Stimulated activated CD8-positive, alpha-beta memory T cell treated with anti-CD3 and anti-CD28 coated beads, Interleukin-2, amount 100 ng/mL, for 48 hours (primary cell): ENCODE measurements around the gene SMYD2.

ENCODE experiments used
- DNase-seq, 2 donors: peaks; one replicate each; pipeline ENCODE4 v3.0.0-alpha.2; 2020; ENCODE audit warnings: low read depth in 2 of 2

SMYD2 gene

DNA sequence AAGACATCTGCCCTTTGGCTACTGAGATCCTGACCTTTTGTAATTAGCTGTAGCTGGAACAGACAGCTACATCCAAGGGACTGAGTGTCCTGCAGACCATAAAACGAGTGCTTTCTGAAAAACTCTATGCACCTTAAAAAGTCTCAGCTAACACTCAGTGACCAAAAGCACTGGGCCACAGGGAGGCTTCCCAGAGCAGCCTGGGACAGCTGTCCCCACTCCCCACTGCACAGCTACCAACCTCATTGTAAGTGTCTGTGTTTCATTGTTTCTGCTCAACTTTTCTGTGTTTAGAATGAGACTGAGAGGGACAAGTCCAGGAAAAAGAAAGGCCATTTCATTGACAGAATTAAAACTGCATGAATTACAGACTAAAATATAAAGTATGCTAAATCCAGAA is 80.7 kb downstream of the SMYD2 start:
- DNase-seq, result no peak

DNA sequence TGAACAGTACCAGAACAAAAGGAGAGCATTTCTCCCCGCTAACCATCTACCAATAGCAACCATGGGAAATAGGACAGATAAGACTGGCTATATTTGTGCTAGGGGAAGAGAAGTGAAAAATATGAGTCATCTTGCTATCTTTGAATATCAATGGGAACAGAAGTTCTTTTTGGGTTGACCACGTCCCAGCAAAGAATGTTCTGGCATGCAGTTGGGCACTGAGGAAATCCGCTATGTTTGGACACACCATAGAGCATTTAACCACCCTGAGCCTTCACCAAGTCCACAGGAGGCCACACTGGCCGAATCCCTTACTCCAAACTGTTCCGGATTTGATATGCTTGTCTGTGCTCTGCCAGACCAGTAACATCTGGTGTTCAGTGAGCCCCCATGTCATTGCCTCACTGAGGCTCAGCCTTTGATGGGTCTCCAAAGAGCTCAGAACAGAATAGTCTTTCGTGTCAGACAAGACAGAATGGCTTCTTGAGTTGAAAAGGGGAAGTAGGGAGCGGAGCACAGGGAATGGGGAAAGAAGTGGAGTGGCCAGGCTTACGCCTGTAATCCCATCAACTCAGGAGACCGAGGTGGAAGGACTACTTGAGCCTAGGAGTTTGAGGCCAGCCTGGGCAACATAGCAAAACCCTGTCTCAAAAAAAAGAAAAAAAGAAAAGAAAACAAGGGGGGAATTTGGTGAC is 81.4 kb downstream of the SMYD2 start:
- DNase-seq, result no peak

DNA sequence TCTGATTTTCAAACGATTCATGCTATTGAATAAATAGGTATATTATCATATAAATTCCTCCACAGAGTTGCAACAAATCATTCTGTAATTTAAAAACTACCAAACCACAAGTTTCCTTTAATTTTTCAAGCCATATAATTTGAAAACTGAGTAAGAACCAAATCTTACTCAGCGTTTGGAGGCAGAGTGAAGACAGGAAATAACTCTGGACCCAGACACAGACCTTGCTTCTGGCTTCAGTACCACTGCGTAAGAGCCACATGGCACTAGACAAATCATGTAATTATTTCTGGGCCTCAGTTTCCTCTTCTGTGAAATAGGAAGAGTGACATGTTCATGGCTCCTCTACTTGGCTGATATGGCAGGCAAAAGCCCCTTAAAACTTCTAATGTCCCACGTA is 82.4 kb downstream of the SMYD2 start:
- DNase-seq, result no peak

DNA sequence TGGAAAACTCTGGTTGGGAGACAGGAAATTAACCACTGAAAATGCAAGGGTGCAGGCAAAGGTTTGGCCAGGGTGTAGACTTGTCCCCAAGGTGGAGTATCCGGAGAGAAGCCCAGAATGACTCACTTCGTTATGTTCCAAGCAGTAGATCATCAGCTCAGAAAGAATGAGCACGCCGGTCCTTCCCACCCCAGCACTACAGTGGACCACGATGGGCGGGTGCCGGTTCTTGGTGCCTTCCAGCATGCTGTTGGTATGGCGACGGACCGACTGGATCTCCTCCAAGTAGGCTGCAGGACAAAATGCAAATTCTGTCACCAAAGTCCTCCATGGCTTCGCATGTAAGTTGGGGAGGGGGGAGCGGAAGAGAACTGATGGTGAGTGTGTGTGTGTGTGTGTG is 83.4 kb downstream of the SMYD2 start:
- no peak for DNase-seq

DNA sequence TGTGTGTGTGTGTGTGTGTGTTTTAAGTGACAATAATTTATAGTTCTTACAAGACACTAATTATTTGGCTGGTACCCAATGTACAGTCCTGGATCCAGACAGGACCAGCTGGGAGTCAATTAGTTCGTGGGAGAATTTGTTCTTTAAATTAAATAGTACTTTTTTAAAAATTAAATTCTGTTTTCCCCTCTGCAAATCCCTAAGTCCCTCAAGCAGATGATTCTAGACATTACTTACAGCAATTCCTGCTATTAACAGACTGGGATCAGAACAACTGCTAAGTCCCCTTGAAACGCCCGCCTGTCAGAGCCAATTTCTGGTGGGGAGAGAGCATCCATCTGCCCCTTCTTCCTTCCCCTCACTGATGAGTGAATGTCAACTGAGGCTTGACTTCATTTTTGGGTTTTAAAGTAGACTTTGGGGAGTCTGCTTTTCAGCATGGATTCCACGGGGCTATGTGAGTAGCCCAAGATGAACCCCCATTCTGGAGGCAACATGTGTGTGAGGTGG is 83.9 kb downstream of the SMYD2 start:
- DNase-seq, result no peak

DNA sequence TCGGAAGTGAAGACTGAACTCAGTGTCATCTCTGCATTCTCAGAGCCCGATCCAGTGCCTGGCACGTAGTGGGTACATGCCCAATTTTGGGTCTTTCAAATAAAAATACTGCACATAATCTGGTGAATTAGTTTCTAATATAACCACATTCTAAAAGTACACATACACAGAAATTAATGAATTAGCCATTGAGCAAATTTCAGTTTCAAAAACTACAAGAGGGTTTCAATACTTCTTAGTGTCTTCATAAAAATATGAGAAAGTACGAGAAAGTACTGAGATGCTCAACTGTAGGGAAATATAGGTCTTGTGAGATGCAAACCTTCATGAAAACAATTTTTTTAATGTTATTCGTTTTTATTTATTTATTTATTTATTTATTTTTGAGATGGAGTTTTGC is 86.9 kb downstream of the SMYD2 start:
- DNase-seq, result no peak

DNA sequence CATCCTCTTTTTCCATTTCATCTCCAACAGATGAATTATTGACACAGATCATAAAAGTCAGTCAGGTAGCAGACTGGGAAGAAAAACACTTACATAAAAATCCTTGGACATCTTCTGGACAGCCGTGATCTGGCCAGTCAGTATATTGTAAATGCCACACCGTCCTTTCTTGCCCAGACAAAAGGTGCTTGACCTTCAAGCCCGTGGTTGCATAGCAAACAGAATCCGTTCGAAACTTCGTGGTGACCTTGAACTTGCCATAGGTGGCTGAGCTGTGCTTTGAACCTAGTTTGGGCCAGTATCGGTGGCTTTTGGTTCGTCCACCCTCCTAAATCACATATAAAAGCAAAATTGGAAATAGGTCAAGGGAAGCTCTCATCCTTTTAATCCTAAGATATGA is 88.4 kb downstream of the SMYD2 start:
- DNase-seq, result no peak

DNA sequence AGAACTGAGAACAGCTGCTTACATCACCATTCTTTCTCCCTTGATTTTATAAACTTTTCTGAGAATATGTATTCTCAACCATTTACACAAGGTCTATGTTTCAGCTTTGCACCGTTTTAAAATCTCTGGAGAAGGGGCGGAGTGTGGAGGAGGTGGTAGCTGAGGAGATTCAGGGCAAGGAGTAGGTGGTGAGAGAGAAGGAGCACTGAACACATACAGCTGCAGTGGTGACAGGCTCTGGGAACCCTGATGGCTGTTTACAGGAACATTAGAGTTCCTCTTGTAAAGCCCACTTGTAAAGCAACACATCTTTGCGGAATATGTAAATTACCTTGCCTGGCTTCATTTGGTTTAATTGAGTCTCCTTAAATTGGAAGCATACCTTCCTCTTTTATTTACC is 89.7 kb downstream of the SMYD2 start:
- no peak for DNase-seq

DNA sequence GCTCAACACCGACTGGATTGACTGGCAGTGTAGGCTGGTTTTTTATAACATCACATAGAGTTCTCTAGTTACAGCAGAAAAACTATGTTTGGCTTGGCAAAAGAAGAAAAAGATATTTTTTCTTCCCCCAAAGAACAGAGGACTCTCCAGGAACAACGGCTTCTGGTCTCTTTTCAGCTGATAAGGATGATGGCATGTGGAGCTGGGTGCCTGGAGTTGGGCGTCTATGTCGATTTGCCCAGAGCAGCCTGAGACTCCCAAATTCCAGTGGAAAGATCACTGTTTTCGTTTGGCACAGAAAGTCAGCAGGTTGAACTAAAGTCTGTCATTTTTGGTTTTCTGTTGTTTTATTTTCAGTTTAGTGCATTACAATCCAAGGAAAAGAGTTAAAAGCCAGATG is 91.1 kb downstream of the SMYD2 start:
- DNase-seq, result no peak

DNA sequence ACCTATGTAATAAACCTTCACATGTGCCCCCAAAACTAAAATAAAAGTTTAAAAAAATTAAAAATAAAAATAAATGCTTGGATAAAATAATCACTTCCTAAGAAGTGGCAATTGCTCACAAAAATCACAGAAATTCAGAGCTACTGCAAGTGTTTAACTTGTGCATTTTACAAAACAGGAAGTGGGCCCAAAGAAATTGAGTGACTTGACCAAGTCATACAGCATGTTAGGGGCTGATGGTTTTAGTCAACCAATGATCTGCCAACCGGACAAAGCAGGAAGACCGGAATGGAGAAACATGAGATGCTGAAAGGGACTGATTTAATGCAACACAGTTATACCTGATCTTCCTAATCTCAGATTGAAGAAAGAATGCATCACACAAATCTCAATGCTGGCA is 96.5 kb downstream of the SMYD2 start:
- DNase-seq, result no peak

DNA sequence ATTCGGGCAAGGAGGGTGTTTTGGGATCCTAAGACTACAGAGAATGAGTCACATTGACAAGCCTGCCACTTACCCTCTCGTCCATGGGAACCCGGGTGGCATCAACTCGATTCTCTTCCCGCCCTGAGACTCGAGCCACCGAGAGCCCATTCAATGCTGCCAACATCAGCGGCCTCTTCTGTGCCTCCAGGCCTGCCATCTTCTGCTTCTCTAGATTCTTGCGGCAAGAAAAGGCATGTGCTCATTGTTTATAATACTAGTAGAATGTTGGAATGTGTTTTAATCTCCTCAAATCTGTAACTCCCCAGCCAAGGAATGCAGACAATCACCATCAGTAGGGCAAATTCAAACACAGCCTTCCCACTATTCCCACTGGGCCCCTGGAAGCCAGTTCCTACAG is 96.9 kb downstream of the SMYD2 start:
- no peak for DNase-seq

DNA sequence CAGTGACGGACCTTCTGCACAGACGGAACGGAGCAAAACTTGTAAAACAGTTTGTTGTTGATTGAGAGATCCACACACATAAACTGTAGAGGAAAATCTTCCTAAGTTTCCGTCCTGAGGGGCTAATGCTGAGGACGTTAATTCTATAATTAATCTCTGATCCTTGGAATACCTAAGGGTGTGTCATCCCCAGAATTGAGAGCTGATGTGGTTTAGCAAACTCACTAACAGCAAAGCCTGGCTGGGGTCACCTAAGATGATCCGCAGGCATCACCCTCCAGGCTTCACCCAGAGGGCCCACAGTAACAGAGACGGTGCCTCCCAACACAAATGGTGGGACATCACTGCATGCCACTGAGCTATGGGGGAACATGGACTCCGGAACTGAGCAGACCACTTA is 97.5 kb downstream of the SMYD2 start:
- DNase-seq, result no peak

DNA sequence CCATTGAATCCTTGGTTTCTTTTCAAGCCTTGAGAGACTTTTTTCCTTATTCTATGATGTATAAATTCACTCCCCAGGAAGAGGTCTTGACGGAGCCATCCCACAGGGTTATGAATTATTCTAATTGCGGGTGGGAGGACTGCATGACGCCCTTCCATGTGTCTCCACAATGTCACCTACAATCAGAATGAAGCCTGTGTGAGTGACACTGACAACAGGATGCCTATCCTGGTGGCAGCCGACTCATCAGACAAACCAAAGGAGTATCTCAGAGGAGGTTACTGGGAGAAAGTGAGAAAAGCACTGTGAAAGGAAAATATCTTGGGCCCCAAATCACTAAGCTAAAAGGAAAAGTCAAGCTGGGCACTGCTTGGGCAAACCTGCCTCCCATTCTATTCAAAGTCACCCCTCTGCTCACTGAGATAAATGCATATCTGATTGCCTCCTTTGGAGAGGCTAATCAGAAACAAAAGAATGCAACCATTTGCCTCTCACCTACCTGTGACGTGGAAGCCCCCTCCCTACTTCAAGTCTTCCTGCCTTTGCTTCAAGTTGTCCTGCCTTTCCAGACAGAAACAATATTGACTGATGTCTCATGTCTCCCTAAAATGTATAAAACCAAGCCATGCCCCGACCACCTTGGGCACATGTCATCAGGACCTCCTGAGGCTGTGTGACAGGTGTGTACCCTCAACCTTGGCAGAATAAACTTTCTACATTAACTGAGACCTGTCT is 98.4 kb downstream of the SMYD2 start:
- DNase-seq, result no peak

DNA sequence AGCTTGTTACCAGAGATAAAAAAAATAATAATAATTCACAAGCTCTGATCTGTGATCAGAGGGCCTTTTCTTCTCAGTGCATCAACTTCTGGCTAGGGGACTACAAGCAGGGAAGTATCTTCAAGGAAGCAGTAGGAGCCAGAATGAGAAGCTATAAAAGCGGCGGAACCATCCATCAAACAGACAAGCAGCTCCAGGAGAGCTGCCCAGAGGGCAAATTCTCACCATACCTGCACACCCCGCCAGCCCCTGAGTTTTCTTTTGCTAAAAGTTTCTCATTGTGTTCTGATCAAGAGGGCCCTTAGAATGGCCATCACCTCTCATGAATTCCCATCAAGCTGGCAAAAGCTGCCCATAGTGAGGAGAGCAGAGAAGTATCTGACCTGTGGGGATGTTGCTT is 99.4 kb downstream of the SMYD2 start:
- no peak for DNase-seq

DNA sequence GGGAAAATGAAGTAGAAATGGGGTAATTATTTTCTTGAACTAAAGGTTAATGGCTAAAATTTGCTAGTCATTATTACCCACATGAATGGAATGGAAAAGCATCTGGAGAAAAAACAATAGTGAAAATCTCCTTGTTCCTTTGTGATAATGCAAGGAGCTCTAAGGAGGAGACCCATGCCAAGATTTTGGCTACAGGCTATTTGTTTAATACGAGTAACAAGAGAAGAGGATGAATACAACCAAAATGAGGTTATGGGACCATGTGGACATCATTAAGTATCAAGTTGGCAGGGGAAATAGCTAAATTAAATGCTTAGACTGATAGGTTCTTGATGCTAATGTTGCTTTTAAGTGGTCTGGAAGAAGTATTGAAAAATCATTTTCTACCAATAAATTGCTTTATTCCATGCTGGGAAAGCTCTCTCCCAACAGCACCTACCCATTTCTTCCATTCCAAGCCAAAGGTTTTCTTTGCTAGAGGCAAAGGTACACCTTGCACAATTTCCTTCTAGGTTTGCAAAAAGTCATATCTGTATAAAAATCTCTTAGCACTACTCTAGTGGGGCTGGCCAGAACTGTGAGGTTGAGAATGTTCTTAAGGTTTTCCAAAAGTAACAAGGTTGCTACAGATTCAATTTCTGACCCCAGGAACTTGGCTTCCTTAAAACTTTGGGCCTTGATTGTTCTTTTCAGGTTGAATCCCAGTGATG is 100.2 kb downstream of the SMYD2 start:
- DNase-seq, result no peak

DNA sequence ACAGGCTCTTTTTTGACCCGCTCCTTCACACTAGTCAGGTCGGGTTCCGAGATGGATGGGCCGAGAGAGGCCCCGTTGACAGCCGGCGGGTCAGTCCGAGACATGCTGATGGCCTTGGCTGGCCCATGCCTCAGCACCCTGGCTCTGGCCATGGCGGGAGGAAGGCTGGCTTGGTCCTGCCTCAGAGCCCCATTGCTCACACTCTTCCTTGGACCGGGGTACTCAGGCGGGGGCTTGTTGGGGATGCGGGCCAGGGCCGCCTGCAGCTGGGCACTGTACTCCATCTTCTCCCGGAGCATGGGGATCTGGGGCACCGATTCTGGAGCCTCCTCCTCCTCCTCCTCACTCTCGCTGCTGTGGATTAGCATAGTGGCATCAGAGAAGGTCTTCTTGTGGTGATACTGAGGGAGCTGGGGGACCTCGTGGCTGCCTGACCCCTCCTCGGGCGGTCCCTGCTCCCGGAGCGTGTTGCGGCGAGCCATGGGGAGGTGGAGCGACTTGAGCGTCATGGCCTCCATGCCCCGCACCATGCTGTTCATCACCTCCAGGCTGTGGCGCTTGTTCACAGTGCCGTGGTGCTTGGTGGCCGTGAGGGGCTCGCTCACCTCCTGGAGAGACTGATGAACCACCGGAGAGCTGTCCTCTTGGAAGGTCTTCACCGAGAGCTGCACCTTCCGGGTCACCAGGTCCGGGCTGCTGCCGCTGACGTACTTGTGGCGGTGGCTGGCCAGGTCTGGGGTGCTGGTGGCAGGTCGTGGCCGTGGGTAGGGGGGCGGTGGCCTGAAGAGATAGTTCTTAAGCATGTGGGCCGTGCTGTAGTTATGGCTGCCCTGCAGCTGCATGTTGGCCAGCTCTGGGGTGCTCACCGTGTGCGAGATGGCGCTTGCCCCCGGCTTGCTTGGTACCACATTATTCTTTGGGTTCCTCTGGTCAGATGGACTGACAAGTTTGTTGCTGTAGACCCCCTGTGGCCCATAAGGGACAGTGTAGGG is 102.7 kb downstream of the SMYD2 start:
- no peak for DNase-seq

DNA sequence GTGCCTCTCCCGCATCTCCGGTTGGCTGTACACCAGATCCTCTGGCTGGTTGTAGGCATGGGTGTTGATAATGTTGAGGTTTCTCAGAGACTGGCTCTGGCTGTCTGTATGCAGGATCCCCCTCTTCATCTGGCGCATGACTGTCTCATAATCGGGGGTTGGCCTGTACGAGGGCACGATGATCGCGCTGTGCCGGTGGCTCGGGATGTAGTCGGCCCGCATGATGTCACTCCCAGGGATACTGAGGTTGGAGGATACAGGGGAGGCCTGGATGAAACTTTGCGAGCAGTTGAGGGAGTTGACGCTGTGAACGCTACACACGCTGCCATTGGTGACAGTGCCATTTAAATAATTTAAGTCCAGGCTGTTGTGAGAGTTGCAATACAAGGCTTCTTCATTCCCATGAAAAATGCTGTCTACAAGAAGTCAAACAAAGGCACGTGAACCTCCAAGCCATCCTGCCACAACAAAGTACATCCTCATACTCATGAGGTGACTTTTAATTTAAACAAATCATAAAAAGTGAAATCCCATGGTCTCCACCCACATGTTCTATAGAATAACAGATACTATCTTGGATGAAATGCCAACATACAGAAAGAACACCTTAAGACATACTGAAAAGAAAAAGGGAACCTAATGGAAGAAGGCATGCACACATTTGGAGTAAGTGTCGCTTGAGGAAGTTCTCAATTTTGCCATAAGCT is 103.6 kb downstream of the SMYD2 start:
- DNase-seq, result no peak

DNA sequence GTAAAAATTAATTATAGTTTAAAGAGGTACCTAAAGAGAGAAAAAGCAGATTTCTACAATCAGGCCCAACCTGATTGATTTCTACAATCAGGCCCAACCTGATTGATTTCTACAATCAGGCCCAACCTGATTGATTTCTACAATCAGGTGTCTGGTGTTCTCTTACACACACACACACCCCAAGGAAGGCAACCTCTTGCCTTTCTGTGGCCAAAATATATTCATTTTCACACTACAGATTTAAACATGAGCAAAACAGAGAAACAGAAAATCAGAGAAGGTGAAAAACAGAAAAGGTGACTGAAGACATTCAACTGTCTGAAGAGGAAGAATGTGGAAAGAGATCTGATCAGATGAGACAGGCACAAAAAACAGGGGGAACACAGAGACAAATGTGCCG is 104.5 kb downstream of the SMYD2 start:
- DNase-seq, result no peak

DNA sequence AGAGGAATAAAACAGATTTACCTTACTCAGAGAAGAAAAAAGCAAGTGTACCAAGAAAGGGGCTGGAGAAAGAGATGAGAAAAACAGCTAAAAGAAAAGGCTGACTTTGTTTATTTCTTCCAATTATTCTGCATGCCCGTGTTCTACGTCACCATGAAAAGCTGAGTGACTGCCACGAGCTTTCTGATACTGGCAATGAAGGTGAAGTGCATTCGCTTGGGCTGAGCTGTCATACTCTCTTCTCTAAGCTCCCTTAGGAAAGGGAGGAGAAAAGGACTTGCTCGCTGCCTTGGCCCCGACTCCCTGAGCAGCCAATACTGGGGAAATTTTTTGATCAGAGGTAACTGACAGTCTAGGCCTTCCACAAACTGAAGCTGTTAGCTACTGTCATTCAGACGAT is 105.4 kb downstream of the SMYD2 start:
- DNase-seq, result no peak
